ENCODE data around the gene TSC22D1. TPM values are rescaled to one million over a fixed set of nuclear protein-coding genes. Genes with fewer than 3 reads are reported as not detected.

TSC22D1 gene
- total RNA-seq, 4 donors from 2014 or later: 223 to 389 (median 262) TPM

GRCh38 chr13:44448875-44449274 lies 127.3 kb downstream of the TSC22D1 start:
- no peaks in the 10 kb centered on the region for H3K27me3 ChIP-seq
- ATAC-seq: no peak
- no peaks in the 10 kb centered on the region for H3K36me3 ChIP-seq
- no peak overlapping the region for H3K27ac ChIP-seq
- WGBS, 2 donors (ENCODE audit: low coverage in 1 of 2): 58 to 76% methylated on average over 2 to 3 of the region's 3 CpGs
- TF ChIP-seq CTCF (IDR thresholded peaks at IDR 0.05) (no peak), POLR2AphosphoS5 (IDR thresholded peaks at IDR 0.05) (no peak), EP300 (IDR thresholded peaks at IDR 0.05) (no peak), POLR2A (IDR thresholded peaks at IDR 0.05) (no peak)
- no peak overlapping the region for H3K4me3 ChIP-seq
- H3K4me1 ChIP-seq: peaks cover 0 to 16% (median 0%) of the 10 kb centered on the region in 3 donors
- no peaks in the 10 kb centered on the region for H3K9me3 ChIP-seq

DNA sequence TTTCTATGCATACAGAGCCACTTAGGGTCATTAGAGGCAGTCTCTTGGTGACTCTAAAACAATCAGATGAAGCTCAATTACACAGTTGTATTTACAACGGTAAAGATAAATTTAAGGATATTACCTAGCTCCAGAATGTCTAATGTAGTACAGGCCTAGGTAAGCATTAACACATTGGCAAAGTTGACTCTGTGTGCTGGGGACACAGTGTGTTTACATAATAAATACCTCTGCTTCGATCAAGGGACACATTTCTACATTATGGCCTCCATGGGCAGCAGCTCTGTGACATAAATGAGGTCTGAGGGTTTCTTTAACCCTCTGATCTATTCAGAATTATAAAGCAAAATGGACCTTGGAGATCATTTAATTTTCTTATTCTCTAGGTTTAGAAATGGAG lies 127.8 kb downstream of the TSC22D1 start:
- H3K27ac ChIP-seq: no peak overlapping the region
- H3K9me3 ChIP-seq: no peaks in the 10 kb centered on the region
- no peak for ATAC-seq
- H3K4me3 ChIP-seq: no peak overlapping the region
- no peaks in the 10 kb centered on the region for H3K36me3 ChIP-seq
- peaks cover 0 to 16% (median 0%) of the 10 kb centered on the region in 3 donors for H3K4me1 ChIP-seq
- TF ChIP-seq POLR2A (IDR thresholded peaks at IDR 0.05) (no peak), EP300 (IDR thresholded peaks at IDR 0.05) (no peak), CTCF (IDR thresholded peaks at IDR 0.05) (no peak), POLR2AphosphoS5 (IDR thresholded peaks at IDR 0.05) (no peak)
- H3K27me3 ChIP-seq: no peaks in the 10 kb centered on the region
- 58 to 83% methylated on average over 1 to 2 of the region's 2 CpGs for WGBS, 2 donors (ENCODE audit: low coverage in 1 of 2)

DNA sequence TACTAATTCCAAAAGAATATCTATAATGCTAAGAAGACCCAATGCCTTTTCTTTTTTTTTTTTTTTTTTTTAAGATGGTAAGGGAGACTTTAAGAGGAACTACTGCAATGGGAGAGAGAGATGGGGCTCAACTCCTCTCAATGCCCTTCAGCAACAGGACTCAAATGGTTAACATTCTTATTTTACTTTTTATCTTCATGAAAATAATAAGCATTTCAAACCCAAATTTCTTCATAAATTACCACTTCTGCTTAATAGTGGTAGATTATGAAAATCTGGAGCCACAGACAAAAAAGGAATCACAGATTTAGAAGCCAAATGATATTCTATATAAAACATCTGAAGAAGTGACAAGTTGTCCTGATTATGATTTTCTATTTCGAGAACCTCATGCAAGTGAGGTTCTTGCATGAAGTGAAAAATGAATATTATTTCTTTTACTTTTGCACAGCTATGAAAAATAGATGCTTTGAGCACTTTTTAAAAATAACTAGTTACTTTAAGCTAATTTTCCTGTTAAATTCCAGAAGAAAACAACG lies 128.3 kb downstream of the TSC22D1 start:
- H3K4me3 ChIP-seq: no peak overlapping the region
- no peaks in the 10 kb centered on the region for H3K9me3 ChIP-seq
- peaks cover 0 to 16% (median 0%) of the 10 kb centered on the region in 3 donors for H3K4me1 ChIP-seq
- 90 to 93% methylated on average over 2 of the region's 2 CpGs for WGBS, 2 donors (ENCODE audit: low coverage in 1 of 2)
- no peak overlapping the region for H3K27ac ChIP-seq
- no peak for TF ChIP-seq CTCF (IDR thresholded peaks at IDR 0.05)
- no peak for TF ChIP-seq EP300 (IDR thresholded peaks at IDR 0.05)
- no peak for TF ChIP-seq POLR2A (IDR thresholded peaks at IDR 0.05)
- TF ChIP-seq POLR2AphosphoS5 (IDR thresholded peaks at IDR 0.05): no peak
- no peaks in the 10 kb centered on the region for H3K27me3 ChIP-seq
- H3K36me3 ChIP-seq: no peaks in the 10 kb centered on the region
- ATAC-seq: no peak

GRCh38 chr13:44440046-44440608 lies 136.0 kb downstream of the TSC22D1 start:
- no peak for ATAC-seq
- H3K27me3 ChIP-seq: no peaks in the 10 kb centered on the region
- H3K36me3 ChIP-seq: no peaks in the 10 kb centered on the region
- TF ChIP-seq POLR2AphosphoS5 (IDR thresholded peaks at IDR 0.05) (no peak), CTCF (IDR thresholded peaks at IDR 0.05) (no peak), EP300 (IDR thresholded peaks at IDR 0.05) (no peak), POLR2A (IDR thresholded peaks at IDR 0.05) (no peak)
- WGBS, 2 donors (ENCODE audit: low coverage in 1 of 2): 58 to 81% methylated on average over 7 to 10 of the region's 10 CpGs
- peaks cover 0 to 52% (median 5%) of the 10 kb centered on the region in 3 donors for H3K4me1 ChIP-seq
- H3K9me3 ChIP-seq: no peaks in the 10 kb centered on the region
- H3K4me3 ChIP-seq: no peak overlapping the region
- peak overlapping the region in 2 of 4 donors; percentile 21 to 32 for H3K27ac ChIP-seq

DNA sequence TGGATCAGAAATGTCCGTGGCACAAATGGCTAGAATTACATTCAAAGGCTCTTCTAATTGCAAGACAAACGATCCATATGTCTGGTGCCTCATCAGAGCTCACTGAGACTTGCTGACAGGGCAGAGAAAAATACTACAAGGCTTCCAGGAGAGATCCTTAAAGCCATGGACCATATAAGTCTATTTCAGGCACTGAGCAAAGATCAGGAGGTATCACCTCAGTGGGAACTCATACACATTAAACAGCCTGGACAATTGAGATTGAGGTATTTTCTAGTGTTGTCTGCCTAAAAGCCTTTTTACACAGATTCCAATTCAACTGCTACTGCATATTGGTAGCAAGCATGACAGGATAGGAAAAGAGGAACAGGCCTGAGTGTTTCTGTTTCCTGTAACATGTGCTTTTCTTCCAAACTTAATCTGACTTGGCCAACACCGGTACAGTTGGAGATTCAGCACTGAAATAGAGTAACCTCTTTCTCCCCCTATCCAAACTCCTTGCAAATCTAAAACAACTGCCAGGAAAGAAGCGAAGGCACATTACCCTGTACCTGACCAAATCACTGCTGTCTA lies 136.6 kb downstream of the TSC22D1 start:
- no peak for TF ChIP-seq POLR2A (IDR thresholded peaks at IDR 0.05)
- TF ChIP-seq CTCF (IDR thresholded peaks at IDR 0.05): no peak
- TF ChIP-seq POLR2AphosphoS5 (IDR thresholded peaks at IDR 0.05): peak; percentile 28
- Histone ChIP-seq H3K4me3 (no peak overlapping the region), H3K9me3 (no peaks in the 10 kb centered on the region), H3K36me3 (peaks cover 0 to 3% of the 10 kb centered on the region in 2 donors), H3K27me3 (no peaks in the 10 kb centered on the region), H3K4me1 (peaks cover 0 to 57% (median 5%) of the 10 kb centered on the region in 3 donors), H3K27ac (peak overlapping the region in 2 of 4 donors; percentile 21 to 32)
- no peak for ATAC-seq
- WGBS, 2 donors (ENCODE audit: low coverage in 1 of 2): 36 to 56% methylated on average over 4 of the region's 4 CpGs
